GM23338 (cell line): Measurements from ENCODE around the gene OR1L6. TPM values are rescaled to one million over a fixed set of nuclear protein-coding genes. Genes with fewer than 3 reads are reported as not detected.

ENCODE experiments used
- ATAC-seq: fragments of 200-7000 bp; cut with Tn5 transposase; 3 replicates; pipeline ENCODE4 v1.9.1; 2020
- DNase-seq: peaks from one replicate; pipeline ENCODE4 v3.0.0-alpha.2; 2015; ENCODE audit warnings: low spot score
- H2AFZ ChIP-seq: fragments of 200-600 bp; sonication (generic); 2 replicates; pipeline ENCODE4 v1.8.0; 2016; ENCODE audit warnings: antibody characterized with exemption, mild to moderate bottlenecking, moderate library complexity
- H3F3A ChIP-seq: fragments of 200-600 bp; sonication (generic); replicated peaks from 2 replicates; pipeline ENCODE4 v1.8.0; 2017; ENCODE audit warnings: antibody characterized with exemption, mixed run types, low read depth
- H3K27ac ChIP-seq: fragments of 200-600 bp; sonication (generic); 2 replicates; pipeline ENCODE4 v1.6.1; 2016; ENCODE audit warnings: low read depth
- H3K27me3 ChIP-seq: fragments of 200-600 bp; sonication (generic); 2 replicates; pipeline ENCODE4 v1.8.0; 2016; ENCODE audit warnings: mild to moderate bottlenecking, mixed run types, moderate library complexity; ENCODE audit not compliant: insufficient read depth
- H3K36me3 ChIP-seq: fragments of 200-600 bp; sonication (generic); 2 replicates; pipeline ENCODE4 v1.8.0; 2016; ENCODE audit warnings: mild to moderate bottlenecking; ENCODE audit not compliant: insufficient read depth
- H3K4me1 ChIP-seq: fragments of 200-600 bp; sonication (generic); 2 replicates; pipeline ENCODE4 v1.8.0; 2016; ENCODE audit warnings: mild to moderate bottlenecking, moderate library complexity; ENCODE audit not compliant: insufficient read depth
- H3K4me2 ChIP-seq: fragments of 200-600 bp; sonication (generic); 2 replicates; pipeline ENCODE4 v1.7.1; 2017; ENCODE audit warnings: mixed run types
- H3K4me3 ChIP-seq: fragments of 200-600 bp; sonication (generic); 2 replicates; pipeline ENCODE4 v1.6.1; 2016; ENCODE audit warnings: mixed run types
- H3K79me2 ChIP-seq: fragments of 200-600 bp; sonication (generic); replicated peaks from 2 replicates; pipeline ENCODE4 v1.8.0; 2017; ENCODE audit warnings: mild to moderate bottlenecking; ENCODE audit not compliant: insufficient read depth
- H3K9me2 ChIP-seq: fragments of 200-600 bp; sonication (generic); 2 replicates; pipeline ENCODE4 v1.8.0; 2017; ENCODE audit not compliant: insufficient read depth
- H4K20me1 ChIP-seq: fragments of 200-600 bp; sonication (generic); replicated peaks from 2 replicates; pipeline ENCODE4 v1.8.0; 2017; ENCODE audit warnings: mild to moderate bottlenecking; ENCODE audit not compliant: insufficient read depth
- H3K27ac Mint-ChIP-seq: 2 replicates; pipeline ENCODE4 v1.8.0; 2020; ENCODE audit warnings: inconsistent platforms, mild to moderate bottlenecking, moderate library complexity, mixed read lengths
- H3K27me3 Mint-ChIP-seq: 3 replicates; pipeline ENCODE4 v1.8.0; 2022; ENCODE audit warnings: low read depth, mild to moderate bottlenecking, moderate library complexity, mixed read lengths, inconsistent platforms; ENCODE audit not compliant: insufficient read depth, poor library complexity
- H3K36me3 Mint-ChIP-seq: 3 replicates; pipeline ENCODE4 v1.8.0; 2021; ENCODE audit warnings: low read depth, mild to moderate bottlenecking, inconsistent platforms, moderate library complexity, mixed read lengths
- H3K4me1 Mint-ChIP-seq: 3 replicates; pipeline ENCODE4 v1.8.0; 2020; ENCODE audit warnings: mild to moderate bottlenecking, inconsistent platforms, mixed read lengths
- H3K4me3 Mint-ChIP-seq: 3 replicates; pipeline ENCODE4 v1.8.0; 2021; ENCODE audit warnings: moderate library complexity, mild to moderate bottlenecking, inconsistent platforms, mixed read lengths
- H3K9me3 Mint-ChIP-seq: 3 replicates; pipeline ENCODE4 v1.8.0; 2020; ENCODE audit warnings: moderate library complexity, mild to moderate bottlenecking, inconsistent platforms, mixed read lengths
- EZH2 ChIP-seq: fragments of 200-600 bp; sonication (generic); IDR thresholded peaks from one replicate; pipeline ENCODE4 v1.8.0; 2017; ENCODE audit warnings: antibody characterized with exemption, mild to moderate bottlenecking, low read depth; ENCODE audit not compliant: unreplicated experiment
- JUNB ChIP-seq: IDR thresholded peaks from one replicate; pipeline ENCODE4 v1.6.1; 2016; ENCODE audit warnings: antibody characterized with exemption; ENCODE audit not compliant: unreplicated experiment
- NANOG ChIP-seq: IDR thresholded peaks from 2 replicates; pipeline ENCODE4 v1.6.1; 2016; ENCODE audit warnings: antibody characterized with exemption, borderline replicate concordance
- POLR2AphosphoS5 ChIP-seq: IDR thresholded peaks from 2 replicates; pipeline ENCODE4 v1.6.1; 2016; ENCODE audit warnings: antibody characterized with exemption, low read depth
- ZNF331 ChIP-seq: fragments of 250-450 bp; sonication (Bioruptor Pico); IDR thresholded peaks from 2 replicates; pipeline ENCODE4 v1.5.0; 2020; ENCODE audit warnings: low read depth, mild to moderate bottlenecking, moderate library complexity
- polyA plus RNA-seq: library from polyadenylated mRNA; unstranded; fragments of >200 nt; fragmentation: Nextera tagmentation; extraction: Ambion mirVana; gene quantifications from 2 replicates; pipeline ENCODE4 v1.2.1, GENCODE V29; 2016
- total RNA-seq: library from RNA; depleted of rRNA; stranded (reverse); fragments of >200 nt; shearing (Covaris generic); gene quantifications from 2 replicates; pipeline ENCODE4 v1.2.3, GENCODE V29; 2014
- TF ChIP-seq, protein P1 (sequence below): fragments of 250-450 bp; sonication (Bioruptor Pico); IDR thresholded peaks from 2 replicates; pipeline ENCODE4 v1.5.0; 2020; ENCODE audit warnings: mild to moderate bottlenecking, moderate library complexity
- TF ChIP-seq, protein P2 (sequence below), 2 experiments: fragments of 200-600 bp in 1 of 2; sonication (generic) in 1 of 2; conservative IDR thresholded peaks; 2 replicates each; pipeline versions ENCODE4 v1.5.1 to v1.6.1; 2016 to 2017; ENCODE audit warnings: antibody characterized with exemption in 2 of 2, low read depth in 2 of 2, mild to moderate bottlenecking in 2 of 2, moderate library complexity in 1 of 2

The OR1L6 gene
- total and polyA plus RNA-seq, 2 experiments from 2014 or later: not detected

DNA sequence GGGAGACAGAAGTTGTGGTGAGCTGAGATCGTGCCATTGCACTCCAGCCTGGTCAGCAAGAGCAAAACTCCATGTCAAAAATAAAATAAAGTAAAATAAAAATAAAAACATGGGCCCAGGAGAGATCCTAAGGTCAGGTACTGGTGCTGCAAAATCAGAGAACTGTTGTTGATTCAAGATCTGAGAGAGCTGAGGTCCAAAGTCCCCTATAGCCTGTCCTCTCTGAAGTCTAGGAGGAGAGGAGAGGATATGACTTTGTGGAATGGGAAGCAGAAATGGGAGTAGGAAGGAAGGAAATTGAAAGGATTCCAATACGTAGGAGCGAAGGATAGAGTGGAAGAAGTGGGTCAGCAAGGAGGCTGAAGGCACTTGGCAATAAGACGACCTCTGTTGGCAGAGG, 22.9 kb upstream of the OR1L6 start:
- H3K4me1 ChIP-seq: no peaks in the 10 kb centered on the region
- Mint-ChIP-seq H3K36me3 (peaks cover 8% of the 10 kb centered on the region; the same call in 2 of the 3 replicates), H3K4me1 (no peaks in the 10 kb centered on the region), H3K4me3 (no peak overlapping the region), H3K27me3 (peaks cover 4% of the 10 kb centered on the region), H3K27ac (no peak overlapping the region), H3K9me3 (peaks cover 75% of the 10 kb centered on the region)
- no peak overlapping the region for H3K4me3 ChIP-seq
- DNase-seq: no peak
- H3F3A ChIP-seq: no peaks in the 10 kb centered on the region
- no peaks in the 10 kb centered on the region for H4K20me1 ChIP-seq
- no peaks in the 10 kb centered on the region for H3K36me3 ChIP-seq
- no peak for ATAC-seq
- no peak overlapping the region for H2AFZ ChIP-seq
- no peaks in the 10 kb centered on the region for H3K9me2 ChIP-seq
- no peaks in the 10 kb centered on the region for H3K79me2 ChIP-seq
- H3K4me2 ChIP-seq: no peak overlapping the region
- no peak overlapping the region for H3K27ac ChIP-seq
- H3K27me3 ChIP-seq: no peaks in the 10 kb centered on the region
- TF ChIP-seq, protein P1, sequence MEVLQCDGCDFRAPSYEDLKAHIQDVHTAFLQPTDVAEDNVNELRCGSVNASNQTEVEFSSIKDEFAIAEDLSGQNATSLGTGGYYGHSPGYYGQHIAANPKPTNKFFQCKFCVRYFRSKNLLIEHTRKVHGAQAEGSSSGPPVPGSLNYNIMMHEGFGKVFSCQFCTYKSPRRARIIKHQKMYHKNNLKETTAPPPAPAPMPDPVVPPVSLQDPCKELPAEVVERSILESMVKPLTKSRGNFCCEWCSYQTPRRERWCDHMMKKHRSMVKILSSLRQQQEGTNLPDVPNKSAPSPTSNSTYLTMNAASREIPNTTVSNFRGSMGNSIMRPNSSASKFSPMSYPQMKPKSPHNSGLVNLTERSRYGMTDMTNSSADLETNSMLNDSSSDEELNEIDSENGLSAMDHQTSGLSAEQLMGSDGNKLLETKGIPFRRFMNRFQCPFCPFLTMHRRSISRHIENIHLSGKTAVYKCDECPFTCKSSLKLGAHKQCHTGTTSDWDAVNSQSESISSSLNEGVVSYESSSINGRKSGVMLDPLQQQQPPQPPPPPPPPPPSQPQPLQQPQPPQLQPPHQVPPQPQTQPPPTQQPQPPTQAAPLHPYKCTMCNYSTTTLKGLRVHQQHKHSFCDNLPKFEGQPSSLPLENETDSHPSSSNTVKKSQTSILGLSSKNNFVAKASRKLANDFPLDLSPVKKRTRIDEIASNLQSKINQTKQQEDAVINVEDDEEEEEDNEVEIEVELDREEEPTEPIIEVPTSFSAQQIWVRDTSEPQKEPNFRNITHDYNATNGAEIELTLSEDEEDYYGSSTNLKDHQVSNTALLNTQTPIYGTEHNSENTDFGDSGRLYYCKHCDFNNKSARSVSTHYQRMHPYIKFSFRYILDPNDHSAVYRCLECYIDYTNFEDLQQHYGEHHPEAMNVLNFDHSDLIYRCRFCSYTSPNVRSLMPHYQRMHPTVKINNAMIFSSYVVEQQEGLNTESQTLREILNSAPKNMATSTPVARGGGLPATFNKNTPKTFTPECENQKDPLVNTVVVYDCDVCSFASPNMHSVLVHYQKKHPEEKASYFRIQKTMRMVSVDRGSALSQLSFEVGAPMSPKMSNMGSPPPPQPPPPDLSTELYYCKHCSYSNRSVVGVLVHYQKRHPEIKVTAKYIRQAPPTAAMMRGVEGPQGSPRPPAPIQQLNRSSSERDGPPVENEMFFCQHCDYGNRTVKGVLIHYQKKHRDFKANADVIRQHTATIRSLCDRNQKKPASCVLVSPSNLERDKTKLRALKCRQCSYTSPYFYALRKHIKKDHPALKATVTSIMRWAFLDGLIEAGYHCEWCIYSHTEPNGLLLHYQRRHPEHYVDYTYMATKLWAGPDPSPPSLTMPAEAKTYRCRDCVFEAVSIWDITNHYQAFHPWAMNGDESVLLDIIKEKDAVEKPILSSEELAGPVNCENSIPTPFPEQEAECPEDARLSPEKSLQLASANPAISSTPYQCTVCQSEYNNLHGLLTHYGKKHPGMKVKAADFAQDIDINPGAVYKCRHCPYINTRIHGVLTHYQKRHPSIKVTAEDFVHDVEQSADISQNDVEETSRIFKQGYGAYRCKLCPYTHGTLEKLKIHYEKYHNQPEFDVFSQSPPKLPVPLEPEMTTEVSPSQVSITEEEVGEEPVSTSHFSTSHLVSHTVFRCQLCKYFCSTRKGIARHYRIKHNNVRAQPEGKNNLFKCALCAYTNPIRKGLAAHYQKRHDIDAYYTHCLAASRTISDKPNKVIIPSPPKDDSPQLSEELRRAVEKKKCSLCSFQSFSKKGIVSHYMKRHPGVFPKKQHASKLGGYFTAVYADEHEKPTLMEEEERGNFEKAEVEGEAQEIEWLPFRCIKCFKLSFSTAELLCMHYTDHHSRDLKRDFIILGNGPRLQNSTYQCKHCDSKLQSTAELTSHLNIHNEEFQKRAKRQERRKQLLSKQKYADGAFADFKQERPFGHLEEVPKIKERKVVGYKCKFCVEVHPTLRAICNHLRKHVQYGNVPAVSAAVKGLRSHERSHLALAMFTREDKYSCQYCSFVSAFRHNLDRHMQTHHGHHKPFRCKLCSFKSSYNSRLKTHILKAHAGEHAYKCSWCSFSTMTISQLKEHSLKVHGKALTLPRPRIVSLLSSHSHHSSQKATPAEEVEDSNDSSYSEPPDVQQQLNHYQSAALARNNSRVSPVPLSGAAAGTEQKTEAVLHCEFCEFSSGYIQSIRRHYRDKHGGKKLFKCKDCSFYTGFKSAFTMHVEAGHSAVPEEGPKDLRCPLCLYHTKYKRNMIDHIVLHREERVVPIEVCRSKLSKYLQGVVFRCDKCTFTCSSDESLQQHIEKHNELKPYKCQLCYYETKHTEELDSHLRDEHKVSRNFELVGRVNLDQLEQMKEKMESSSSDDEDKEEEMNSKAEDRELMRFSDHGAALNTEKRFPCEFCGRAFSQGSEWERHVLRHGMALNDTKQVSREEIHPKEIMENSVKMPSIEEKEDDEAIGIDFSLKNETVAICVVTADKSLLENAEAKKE: no peak
- TF ChIP-seq POLR2AphosphoS5 (no peak), ZNF331 (CRISPR knock-in tag) (no peak), NANOG (no peak), JUNB (no peak), EZH2 (no peak)
- TF ChIP-seq, protein P2, sequence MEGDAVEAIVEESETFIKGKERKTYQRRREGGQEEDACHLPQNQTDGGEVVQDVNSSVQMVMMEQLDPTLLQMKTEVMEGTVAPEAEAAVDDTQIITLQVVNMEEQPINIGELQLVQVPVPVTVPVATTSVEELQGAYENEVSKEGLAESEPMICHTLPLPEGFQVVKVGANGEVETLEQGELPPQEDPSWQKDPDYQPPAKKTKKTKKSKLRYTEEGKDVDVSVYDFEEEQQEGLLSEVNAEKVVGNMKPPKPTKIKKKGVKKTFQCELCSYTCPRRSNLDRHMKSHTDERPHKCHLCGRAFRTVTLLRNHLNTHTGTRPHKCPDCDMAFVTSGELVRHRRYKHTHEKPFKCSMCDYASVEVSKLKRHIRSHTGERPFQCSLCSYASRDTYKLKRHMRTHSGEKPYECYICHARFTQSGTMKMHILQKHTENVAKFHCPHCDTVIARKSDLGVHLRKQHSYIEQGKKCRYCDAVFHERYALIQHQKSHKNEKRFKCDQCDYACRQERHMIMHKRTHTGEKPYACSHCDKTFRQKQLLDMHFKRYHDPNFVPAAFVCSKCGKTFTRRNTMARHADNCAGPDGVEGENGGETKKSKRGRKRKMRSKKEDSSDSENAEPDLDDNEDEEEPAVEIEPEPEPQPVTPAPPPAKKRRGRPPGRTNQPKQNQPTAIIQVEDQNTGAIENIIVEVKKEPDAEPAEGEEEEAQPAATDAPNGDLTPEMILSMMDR (conservative IDR thresholded peaks at IDR 0.05; ENCODE audit: low read depth in 2 of 2): no peak
